Measurements from ENCODE around the gene ZNF319.

Gene ZNF319

DNA sequence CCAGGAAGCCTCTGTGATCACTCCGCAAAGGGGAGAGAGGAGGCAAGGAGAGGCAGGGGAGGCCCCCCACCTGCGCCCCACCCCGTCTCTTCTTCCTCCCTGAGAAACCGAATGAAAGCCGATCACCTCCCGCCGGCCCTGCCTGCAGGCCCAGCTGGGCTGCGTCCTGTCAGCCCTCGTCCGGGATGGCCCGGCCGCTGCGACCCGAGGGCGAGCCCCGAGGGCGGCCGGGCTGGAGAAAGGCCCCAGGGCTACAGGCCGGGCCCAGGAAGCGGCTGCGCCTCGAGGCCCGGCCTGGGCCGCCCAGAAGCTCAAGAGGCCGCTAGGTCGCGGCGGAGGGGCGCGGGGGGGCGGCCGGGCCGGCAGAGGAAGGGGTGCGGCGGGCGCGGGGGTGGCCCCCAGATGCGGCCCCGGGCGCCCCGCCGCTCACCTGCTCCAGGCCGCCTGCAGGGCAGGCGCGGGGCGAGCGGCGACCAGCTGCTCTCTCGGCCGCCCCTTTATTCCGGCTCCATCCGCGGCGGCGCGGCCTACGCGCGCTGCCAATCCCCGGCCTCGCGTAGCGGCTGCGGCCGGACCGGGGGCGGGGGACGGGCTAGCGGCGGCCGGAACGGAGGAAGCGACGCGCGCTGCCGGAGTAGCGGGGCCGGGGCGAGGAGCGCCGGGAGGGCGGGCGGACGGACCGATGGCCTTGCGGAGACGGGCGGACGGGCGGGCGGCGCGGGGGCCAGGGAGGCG lies at the start of gene ZNF319:
TSS of gene ZNF319 (minus strand) at position 702 of the 735 bp plus-strand sequence. CDS start 2,407 bp downstream, outside the sequence.
- no peak for DNase-seq

DNA sequence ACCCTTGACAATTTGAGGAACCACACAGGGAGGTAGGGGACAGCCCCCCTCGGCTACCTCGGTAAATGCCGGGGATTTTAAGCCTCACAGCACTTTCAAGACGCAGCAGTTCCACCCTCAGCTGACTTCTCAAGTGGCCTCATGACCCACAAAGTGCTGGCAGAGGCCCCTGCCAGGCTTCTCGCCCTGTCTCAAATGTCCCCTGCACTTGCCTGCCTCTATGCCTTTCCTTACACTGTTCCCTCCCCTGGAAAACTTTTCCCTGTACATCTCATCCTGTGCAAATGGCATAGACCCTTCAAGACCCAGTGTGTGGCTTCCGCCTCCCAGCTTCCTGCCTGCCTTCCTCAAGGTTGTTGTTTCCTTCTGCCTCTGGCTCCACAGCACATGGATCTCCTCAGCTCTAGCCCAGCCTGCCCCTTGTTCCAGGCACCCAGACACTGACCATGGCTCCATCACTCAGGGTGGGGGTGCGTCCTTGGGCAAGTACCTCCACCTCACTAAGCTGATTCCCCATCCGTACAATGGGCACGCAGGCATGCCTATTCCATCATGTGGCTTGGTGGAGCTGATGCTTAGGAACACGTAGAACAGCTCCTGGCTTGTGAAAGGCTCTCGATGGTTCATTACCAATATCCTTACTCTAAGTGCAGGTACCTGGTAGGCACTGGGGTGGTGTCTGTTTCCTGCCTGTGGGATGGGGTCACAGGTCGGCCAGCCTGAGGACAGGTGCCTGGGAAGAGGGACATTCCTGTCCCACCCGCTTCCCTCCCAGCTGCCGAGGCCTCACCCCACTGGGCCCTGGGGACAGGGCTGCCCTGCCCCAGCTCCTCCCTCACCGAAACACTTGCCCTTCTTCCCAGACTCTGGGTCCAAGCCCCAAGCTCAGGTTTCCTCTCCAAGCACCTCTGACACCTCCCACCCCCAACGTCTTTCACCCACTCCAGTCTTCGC lies 49.0 kb upstream of the ZNF319 start:
- no peak for DNase-seq

DNA sequence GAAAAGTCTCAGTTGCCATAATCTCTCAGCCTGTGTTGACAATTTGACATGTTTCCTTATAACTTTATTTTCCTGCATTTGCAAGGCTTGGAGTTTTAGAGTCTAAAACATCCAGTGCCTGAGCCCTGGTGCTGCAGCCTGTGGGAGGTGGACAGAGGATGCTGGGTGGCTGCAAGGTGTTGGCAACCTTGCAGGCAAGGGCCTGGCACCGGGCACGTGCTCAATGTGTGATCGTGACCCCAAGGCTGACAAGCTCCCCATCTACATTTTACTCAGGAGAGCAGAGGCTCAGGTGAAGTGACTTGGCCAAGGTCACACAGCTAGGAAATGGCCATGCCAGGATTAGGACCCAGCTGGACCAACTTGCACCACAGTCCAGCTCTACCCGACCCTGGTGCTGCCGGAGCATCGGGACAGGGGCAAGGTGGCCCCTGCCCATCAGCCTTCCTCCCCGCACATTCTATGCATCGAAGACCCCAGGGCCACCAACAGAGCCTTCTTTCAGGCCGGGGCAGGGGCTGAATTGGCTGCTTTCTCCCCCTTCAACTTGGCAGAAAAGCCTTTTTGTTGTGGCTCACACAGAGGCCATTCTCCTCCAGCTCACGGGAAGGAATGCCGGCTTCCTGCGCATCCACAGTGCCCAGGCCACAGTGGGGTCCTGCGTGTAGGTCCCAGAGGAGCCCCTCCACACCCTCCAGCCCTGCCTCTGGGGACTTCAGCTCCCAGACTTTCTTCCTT lies 48.2 kb upstream of the ZNF319 start:
- no peak for DNase-seq

DNA sequence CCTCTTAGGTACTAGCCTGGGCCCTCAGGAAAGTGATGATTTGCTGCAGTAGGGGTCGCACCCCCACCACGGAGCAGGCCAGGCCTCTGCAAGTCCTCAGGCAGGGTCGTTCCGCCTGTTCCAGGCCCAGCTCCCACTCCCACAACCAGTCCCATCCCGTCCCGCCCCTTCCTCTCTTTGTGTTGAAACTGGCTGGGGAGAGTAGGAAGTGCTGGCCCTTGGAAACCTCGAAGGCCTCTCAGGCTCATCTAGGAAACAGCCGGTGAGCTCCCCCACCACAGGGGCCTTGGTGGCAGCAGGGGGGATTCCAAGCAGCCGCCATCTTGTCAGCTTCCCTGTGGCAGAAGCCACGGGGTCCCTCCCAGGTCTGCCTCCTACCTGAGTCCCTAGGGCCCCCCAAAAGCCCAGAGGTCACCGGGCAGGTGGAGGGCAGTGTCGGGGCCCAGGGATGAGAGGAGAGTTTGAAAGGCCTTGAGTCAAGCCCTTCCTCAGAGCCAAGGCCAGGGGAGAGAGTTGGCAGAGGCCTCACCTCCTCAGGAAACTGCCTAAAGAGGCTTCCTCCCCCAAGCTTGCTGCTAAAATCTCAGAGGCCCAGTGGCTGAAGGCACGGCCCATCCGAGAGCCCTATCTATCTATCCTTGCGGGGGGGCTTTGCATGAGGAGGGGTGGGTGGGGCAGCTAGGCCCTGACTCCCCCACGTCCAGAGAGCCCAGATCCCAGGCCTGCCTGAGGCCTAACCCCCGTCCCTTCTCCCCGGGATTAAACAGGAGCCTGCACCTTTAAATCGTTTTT lies 47.3 kb upstream of the ZNF319 start:
- DNase-seq, result no peak

DNA sequence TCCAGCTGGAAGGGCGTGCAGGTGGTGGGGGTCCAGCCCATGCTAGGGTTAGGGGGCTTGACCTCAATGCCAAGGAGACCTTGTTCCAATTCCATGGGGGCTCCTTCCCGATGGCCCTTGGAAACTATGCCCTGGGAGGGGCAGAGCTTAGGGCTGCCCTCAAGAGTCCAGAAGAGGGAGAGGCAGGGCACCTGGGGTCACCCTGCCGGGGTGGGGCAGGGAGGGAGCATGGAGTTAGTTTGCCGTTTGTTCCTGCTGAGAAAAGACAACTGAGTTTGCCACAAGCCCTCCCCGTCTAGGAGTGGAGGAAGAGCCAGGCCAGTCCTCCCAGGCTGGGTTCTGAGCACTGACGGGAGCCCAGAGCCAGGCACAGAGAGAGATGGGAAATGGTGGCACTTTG lies 46.5 kb upstream of the ZNF319 start:
- DNase-seq, result no peak

DNA sequence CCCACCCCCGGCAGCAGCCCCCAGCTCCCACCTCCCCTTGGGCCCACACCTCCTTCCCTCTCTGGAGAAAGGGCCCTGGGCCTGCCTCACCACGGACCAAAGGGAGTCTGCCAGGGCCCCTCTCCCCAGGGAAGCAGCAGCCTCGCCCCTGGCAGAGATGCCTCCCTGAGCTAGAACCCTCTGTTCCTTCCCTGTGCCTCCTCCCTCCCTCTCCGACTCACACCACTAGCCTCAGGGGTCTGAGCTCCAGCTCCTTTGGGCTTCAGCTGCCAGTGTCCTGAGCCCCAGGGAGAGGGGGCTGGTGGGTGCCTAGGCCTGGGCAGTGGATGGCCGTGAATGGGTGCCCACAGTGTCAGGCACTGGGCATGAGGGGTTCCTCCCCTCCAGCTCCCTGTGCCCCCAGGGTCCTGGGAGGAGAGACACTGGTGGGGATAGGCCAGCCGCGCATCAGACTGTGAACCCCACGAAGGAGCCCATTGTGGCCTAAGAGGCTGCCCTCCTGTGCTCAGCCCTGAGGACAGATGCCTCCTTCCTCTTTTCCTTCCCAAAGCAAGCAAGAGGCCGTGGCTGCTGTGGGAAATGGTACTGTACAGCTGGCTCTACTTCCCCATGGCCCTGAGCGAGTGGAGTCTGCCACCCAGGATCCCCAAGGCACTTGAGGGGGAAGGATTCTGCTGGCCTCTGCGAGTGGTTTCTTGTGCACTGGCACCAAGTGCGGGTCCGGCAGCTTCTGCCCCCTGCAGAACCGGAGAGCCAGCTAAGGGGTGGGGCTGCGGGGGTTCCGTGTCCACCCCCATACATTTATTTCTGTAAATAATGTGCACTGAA lies 45.8 kb upstream of the ZNF319 start:
- DNase-seq, result no peak

DNA sequence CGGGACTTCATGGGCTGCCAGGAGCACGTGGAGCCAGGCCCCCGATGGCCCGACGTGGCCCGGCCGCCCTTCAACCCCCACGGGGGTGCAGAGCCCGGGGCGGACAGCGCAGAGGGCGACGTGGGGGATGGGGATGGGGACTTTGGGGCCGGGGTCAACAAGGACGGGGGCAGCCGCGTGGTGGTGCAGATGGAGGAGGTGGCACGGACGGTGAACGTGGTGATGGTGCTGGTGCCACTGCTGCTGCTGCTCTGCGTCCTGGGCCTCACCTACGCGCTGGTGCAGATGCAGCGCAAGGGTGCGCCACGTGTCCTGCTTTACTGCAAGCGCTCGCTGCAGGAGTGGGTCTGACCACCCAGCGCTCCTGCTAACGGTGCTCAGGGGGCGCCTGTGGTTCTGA lies 44.6 kb upstream of the ZNF319 start:
- no peak for DNase-seq

DNA sequence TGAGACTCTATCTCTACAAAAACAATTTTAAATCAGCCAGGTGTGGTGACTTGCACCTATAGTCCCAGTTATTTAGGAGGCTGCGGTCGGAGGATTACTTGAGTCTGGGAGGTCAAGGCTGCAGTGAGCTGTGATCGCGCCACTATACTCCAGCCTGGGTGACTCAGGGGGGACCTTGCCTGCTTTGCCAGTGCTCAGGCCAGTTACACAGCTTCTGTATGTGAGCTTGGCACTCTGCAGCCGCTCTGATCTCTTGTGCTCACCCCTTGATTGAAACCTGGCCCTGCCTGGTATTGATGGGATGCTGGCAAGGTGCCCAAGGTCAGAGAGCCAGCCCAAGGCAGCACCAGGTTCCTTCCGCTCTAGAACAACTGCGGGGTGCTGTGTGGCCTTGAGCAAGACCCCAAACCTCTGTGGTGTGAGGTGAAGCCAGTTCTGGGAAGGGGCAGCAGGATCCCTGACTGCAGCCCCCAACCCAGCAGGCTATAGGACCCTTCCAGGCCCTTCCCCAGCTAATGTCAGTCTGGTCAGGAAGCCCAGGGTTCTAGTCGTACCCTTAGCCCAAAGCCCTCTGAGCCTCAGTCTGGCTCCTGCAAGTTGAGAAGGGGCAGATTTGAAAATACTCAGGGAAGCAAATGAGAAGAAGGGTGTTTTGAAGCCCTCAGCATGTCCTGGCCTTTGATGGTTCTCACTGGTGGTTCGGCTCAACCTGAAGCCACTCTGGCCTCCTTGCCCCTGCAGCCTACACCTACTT lies 44.0 kb upstream of the ZNF319 start:
- DNase-seq, result no peak

DNA sequence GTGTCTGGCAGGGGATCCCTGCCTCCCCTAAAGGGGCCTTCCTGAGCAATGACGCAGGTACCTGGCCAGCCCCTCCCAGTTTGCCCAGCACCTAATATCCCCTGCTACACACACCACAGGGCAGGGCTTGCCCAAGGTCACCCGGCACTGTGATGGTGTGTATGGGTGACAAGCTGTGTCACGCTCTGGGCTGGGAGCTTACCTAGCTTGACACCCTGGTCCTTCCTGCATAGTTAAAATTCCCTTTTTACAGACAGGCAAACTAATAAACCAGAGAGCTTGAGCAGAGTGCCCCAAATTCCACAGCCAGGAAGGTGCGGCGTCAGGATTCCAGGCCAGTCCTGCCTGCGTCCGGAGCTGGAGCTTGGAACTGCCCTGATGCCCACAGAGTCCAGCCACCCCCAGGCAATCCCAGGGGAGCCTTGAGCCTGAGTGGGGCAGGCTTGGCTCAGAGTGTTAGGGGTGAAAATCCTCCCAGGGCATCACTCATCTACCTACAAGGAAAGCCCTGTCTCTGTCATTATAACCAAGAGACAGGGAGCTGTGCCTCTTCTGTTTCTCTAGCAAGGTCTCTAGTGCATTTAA lies 43.2 kb upstream of the ZNF319 start:
- no peak for DNase-seq

DNA sequence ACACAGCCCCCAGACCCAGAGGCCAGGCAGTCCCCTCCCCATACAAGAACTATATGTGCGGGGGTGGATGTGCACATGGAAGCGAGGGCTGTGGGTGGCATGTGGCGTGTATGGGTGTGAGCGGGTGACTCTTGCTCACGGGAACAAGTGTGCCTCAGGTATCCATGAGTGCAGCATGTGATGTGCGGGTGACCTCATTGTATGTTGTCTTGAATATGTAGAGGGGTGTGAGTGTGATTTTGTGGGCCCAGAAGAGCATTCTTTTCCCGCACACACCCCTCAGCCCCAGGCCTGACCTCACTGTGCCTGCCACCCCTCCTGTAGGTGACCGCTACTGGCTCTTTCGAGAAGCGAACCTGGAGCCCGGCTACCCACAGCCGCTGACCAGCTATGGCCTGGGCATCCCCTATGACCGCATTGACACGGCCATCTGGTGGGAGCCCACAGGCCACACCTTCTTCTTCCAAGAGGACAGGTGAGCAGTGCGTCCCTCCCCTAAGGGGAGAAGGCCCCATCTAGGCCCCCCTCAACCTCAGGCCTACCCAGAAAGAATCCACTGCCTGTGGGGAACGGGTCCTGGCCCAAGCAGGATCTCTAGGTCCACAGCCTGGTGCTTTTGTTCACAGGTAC lies 42.5 kb upstream of the ZNF319 start:
- DNase-seq, result no peak

DNA sequence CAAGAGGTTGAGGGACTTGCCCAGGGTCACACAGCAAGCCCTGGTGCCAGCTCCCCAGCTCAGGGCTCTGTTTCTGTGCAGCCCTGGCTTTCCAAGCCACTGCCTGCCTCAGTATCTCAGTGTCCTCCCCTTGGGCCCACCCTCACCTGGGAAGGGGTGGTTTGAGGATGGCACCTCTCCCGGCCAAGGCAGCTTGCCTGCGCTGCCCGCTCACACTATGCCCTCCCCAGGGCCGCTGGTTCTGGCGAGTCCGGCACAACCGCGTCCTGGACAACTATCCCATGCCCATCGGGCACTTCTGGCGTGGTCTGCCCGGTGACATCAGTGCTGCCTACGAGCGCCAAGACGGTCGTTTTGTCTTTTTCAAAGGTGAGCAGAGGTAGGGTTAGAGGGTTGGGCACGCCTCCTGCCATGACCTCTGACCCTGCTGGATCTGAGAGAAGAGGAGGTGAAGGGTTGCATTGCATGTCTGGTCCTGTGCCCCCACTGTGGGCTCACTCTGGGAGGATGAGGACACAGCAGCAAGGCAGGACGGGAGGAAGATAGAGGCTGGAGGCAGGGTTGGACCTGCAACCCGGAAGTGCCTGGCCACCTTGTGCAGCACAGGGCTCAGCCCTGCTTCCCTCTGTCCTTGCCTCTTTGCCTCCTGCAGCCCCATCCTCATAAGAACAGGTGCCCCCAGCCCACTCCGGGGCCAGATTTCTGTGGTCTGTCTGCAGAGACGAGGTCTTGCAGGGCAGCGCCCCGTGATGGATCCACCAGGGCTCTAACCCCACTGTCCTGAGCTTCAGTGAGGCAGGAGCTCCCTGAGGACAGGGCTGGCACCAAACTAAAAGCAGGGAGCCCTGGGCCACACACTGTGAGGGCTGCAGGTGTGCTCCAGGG lies 41.8 kb upstream of the ZNF319 start:
- DNase-seq, result no peak

DNA sequence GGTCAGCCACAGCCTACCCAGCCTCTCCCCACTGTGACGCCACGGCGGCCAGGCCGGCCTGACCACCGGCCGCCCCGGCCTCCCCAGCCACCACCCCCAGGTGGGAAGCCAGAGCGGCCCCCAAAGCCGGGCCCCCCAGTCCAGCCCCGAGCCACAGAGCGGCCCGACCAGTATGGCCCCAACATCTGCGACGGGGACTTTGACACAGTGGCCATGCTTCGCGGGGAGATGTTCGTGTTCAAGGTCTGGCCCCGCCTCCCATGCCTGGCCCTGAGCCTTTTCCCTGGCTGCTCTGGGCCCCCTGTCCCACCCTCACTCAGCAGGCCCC lies 41.1 kb upstream of the ZNF319 start:
- DNase-seq, result no peak

DNA sequence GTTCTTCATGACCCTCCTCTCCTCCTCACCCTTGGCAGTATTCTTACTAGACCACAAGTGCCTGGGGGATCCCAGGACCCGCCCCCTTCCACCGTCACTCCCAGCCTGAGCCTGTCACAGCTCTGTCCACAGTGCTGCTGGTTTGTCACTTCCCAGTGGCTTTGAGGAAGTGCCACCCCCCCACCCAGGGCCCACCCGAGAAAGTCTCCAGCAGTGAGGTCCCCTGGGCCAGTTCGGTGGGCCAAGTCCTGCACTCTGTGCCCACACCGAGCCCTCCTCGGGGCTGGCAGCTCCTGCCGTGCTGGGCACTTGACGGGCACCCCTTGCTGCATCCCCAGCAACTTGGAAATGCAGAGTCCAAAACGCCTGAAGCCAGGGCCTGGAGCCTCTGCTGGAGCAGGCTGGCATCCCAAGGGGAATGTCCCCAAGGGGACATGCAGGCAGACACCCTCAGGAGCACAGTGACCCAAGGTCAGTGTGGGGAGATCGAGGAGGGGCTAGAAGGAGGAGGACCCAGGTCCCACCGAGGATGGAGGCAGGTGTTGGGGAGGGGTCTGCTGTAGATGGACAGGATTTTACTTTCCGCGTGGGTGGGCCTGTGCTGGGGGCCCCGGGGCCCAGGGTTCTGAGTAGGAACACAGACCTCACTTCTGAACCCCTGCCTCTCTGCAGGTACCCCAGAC lies 40.6 kb upstream of the ZNF319 start:
- no peak for DNase-seq

DNA sequence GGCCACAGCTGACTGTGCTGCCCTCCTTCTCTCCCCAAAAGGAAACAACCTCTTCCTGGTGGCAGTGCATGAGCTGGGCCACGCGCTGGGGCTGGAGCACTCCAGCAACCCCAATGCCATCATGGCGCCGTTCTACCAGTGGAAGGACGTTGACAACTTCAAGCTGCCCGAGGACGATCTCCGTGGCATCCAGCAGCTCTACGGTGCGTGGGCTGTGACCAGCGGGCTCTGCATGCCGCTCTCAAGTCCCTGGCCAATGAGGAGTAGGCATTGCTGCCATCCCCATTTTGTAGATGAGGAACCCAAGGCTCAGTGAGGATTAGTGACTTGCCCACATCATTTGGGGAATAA lies 40.0 kb upstream of the ZNF319 start:
- no peak for DNase-seq

DNA sequence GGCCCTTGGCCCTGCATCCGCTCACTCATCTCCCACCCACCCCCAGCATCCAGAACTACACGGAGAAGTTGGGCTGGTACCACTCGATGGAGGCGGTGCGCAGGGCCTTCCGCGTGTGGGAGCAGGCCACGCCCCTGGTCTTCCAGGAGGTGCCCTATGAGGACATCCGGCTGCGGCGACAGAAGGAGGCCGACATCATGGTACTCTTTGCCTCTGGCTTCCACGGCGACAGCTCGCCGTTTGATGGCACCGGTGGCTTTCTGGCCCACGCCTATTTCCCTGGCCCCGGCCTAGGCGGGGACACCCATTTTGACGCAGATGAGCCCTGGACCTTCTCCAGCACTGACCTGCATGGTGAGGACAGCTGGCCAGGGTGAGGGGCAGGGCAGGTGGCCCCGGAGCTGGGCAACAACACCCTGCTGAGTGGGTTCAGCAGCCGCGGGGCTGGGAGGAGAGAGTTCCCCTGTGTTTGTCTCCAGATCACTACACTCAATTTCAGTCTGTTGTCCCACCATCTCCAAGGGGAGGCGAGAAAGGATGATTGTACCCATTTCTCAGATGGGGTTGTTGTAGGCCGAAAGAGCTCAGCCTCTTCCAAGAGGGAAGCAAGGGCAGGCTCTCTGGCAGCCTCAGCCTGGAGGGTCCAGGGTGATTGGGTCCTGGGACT lies 39.5 kb upstream of the ZNF319 start:
- no peak for DNase-seq

DNA sequence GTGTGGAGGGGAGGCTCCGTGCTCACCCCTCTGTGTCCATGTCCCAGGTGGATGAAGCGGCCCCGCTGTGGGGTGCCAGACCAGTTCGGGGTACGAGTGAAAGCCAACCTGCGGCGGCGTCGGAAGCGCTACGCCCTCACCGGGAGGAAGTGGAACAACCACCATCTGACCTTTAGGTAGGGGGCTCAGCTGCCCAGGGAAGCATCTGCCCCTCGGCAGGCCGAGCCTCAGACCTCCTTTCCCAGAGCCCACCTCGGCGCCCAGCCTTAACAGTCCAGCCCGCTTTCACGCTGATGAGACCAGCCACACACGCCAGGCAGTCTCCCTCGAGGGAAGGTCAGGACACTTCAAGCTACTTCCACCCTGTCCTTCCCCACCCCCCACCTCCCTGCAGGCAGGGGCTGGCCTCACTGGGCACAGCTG lies 37.8 kb upstream of the ZNF319 start:
- no peak for DNase-seq

DNA sequence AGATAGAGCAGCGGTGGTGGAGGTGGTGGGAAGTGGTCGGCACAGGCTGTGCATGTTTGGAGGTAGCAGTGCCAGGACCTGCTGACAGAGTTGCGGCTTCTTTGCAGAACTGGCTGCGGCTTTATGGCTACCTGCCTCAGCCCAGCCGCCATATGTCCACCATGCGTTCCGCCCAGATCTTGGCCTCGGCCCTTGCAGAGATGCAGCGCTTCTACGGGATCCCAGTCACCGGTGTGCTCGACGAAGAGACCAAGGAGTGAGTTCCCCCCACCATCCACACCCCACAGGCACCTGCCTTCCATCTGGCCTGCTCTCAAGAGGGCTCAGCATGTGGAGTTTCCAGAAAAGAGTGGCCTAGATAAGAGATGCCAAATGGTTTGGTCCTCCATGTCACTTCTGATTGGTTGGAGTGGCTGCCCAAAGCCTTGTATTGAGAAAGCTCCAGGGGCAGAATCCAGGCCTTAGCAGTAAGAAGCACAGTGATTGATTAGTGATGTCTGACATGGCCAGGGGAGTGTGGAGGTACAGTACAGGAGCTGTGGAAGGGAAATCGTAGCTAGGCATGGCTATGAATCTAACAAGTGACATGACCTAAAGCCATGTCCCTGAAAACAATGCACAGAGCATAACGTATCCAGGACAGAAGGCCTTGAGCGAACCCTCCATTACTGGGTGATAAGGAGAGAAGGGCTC lies 37.0 kb upstream of the ZNF319 start:
- no peak for DNase-seq
